HG03432 (cell line): ENCODE measurements around the gene EXTL1.

Experiments
- ATAC-seq: cut with Tn5 transposase; IDR thresholded peaks from one replicate; pipeline ENCODE4 v1.9.1; 2021; ENCODE audit warnings: mild to moderate bottlenecking, moderate library complexity; ENCODE audit not compliant: unreplicated experiment

EXTL1 gene

DNA sequence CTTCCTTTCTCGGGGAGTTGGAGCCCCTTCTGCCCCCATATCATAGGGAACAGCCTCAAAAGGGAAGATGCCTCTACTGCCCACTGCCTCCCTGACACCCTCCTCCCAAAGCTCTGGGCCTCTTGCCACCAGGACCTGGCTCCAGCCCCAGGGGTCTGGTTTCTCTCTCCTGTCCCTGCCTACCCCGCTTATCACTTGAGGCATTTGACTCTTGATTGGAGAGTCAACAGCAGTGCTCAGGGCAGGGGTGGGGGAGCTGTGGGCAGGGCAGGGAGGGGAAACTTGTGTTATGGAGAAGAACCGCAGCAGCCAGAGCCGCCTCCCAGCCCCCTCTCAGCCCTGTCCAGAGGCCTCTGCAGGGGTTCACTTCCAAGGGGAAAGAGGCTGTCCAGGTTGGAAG, 45.3 kb downstream of the EXTL1 start:
- no peak for ATAC-seq

DNA sequence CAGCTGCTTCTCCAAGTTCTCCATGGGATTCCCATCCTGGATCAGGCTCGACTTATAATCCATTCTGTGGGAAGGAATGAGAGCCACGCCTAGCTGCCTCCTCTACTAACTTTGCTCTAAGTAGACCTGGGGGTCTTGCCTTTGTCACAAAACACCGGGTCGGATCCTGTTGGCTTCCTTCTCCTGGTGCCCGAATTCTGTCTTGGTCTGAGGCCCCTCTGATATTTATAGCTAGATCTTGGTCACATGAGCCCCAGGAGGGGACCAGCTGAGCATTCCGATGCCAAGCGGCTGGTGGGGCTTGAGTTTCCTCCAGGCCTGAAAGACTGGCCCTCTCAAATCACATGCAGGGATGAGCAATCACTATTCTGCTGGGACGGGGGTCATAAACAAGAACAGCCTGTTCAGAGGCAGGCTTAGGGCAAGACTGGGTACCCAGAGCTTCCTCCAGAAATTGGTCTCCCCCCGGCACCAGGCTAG, 45.9 kb downstream of the EXTL1 start, which contains the start of gene TRIM63:
TRIM63 (minus strand) TSS at position 199 of the 480 bp plus-strand sequence; CDS start at position 63, 136 bp downstream.
- no peak for ATAC-seq

DNA sequence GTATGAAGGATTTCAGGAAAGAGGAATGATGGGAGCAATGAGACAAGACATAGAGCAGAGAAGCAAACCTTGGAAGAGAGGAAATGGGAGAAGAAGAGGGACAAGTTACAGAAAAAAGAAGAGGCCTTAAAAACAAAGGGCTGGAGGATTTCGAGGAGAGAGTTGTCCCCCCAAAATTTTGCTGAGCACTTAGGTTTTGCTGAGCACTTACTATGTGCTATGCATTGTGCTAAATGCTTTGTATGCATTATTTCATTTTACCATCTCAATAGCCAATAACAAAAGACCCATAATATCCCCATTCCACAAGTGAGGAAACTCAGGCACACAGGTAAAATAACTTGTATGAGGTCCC, 48.3 kb downstream of the EXTL1 start:
- ATAC-seq, result no peak

DNA sequence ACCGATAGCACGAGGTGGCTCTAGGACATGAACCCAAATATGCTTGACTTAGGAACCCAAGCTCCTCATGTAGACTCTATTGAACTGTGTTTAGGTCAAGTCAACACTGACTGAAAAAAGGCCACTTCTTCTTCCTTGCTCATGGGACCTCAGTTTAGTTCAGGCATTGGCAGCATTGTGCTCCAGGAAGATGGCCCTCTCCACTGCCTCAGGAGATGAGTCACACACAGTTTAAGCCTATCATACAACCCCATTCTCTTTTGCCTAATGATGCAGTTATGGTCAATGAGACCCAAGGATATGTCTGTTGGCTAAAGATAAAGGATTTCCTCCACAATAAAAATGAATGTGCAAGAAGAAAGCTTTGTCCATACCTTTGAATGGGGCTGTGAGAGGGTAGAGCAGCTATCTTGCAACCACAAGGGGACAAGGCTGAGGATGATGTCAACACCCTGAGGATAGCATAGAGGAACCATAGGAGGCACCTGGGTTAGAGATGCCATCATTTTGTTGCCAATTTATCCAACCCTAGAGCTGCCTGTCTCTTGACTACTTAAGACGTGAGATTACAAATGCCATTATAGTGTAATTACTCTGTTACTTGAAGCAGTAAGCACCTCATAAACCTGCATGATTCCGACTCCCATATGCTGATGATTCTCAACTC, 48.9 kb downstream of the EXTL1 start:
- no peak for ATAC-seq

DNA sequence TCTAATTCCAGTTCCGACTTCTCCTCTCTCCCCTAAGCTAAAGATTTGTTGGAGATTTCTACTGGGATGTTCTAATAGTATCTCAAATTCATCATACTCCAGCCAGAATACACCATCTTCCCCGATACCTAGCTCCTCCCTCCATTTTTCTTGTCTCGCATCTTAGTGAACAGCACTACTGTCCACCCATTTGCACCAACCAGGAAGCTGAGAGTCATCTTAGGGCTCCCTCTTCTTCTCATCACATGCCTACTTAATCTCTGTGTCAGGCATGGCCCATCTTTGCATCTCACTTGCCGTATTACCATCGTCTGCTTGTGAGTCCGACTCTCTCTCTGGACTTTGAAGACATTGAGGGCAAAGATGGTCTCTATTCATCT, 49.4 kb downstream of the EXTL1 start:
- ATAC-seq, result no peak

DNA sequence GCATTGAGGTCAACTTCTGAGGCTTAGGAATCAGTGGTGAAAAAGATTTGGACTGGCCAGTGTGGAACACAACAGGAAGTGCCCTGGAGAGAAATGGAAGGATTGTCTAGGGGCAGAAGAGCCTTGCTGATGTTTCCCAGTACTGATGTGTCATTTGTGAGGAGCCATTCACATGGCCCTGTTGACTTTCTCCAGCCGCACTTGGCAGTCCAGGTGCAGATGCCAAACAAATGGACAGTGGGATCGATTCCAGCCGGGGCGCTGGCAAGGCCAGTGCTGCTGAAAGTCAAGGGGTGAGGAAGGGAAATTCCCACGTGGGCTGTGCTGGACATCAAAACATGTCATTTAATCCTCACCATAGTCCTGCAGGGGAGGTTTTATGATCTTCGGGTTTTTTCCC, 50.7 kb downstream of the EXTL1 start:
- no peak for ATAC-seq

DNA sequence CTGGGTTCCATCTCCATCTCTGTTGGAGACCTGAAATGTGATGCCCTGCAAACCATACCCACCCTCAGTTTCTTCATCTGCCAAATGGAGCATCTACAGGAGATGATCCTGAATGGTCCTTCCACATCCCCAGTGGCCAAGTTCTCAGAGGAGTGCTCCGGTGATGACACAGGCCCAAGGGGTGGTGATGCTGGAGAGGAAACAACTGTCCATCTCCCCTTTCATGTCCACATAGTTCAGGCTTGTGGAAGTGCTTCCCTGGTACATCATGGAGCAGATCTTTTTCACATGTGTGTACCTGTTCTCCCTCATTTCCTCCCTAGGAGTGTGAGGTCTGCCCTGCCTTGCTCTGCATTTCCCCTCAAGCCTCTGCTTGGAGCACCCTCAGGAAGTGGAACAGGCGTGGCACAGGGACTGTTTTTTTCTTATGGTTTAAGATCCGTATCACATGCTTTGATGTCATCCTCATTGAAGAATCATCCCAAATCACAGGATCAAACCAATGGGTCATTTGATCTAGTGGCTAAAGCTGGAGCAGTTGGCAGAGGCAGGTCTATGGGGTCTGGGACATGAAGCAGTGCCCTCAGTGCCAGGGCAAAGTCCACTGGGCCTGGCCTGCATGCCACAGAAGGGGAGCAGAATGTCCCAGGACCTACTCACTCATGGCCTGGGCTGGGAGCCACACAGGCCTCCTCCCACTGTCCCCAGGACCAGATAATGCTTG, 54.0 kb downstream of the EXTL1 start:
- ATAC-seq, result no peak

DNA sequence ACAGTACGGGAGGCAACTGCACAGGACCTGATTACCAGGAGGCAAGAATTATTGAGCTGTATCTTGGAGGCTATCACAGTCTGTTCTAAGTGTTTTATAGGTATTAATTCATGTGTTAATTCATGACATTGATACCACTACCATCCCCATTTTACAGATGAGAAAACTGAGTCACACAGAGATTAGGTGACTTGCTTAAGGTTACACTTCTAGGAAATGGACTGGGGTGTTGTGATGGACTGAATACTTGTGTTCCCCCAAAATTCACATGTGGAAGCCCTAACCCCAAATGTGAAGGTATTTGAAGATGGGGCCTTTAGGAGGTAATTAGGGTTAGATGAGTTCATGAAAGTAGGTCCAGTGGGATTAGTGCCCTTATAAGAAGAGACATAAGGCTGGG, 55.9 kb downstream of the EXTL1 start:
- no peak for ATAC-seq

DNA sequence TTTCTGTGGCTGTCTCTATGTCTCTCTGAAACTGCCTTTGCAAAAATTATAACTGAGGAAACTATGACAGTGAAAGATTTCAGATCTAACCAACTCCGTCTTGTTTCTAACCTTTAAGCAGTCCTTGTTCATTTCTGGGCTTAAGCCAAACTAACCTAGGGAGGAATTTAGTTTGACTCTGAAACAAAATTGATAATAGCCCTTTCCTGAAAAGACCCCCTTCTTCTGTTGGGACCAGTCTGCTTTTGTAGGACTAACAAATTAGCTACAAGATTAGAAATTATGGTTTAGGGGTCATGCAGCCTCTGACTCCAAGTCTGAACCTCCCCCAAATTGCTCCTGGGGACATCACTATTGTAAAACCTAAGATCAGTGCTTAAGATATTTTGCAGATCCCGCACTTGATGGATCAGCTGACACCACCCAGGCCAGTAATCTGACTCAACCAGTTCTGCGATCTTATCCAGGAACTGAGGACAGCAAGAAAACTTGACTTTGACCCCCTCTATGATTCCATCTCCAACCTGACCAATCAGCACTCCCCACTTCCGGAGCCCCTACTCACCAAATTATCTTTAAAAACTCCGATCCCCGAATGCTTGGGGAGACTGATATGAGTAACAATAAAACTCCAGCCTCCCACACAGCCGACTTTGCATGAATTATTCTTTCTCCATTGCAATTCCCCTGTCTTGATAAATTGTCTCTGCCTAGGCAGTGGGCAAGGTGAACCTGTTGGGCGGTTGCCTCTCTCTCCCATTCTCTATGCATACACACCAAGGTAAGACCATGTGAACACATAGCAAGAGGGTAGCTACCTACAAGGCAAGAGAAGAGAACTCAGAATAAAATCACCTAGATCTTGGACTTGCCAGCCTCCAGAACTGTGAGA, 57.0 kb downstream of the EXTL1 start:
- ATAC-seq, result no peak

DNA sequence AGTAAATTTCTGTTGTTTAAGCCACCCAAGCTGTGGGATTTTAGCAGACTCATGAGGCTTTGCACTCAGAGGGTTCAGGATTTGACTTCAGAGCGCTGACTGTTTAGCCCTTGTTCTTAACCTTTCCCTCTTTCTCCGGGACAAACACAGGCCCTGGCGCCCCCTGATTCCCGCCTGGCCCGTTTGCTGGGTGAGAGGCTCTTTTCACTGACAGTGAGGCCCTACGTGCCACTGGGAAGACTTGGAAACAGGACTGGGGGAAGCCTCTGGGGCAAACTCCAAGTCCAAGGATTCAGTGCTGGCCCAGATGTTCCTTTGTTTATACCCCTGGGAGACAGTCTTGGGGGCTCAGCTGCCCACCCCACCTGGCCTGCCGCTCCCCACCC, 57.6 kb downstream of the EXTL1 start:
- ATAC-seq, result no peak

DNA sequence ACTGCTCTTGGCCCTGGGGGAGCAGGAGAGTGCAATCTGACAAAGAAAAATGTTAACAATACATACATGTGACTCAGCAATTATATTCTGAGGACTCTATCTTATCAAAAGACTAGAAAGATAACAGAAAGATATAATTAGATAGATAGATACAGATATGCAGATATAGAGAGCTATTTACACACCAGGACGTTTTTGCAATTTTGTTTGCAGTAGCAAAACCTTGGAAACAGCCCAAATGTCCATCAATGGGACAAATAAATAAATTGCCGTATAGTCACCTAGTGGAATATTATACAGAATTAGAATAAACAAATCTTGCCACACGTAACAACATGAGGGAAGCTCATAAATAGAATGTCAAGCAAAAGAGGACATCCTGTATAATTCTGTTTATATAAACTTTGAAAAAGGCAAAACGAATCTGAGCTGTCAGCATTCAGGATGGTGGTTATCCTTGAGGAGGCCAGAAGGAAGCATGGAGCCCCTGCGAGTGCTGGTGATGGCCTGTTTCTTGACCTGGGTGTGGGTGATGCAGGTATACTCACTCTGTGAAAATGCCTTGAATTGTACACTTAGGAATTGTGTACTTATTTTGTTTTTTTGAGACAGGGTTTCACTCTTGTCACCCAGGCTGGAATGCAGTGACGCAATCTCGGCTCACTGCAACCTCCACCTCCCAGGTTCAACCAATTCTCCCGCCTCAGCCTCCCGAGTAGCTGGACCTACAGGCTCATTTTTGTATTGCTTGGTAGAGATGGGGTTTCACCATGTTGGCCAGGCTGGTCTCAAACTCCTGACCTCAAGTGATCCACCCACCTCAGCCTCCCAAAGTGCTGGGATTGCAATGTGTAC, 58.6 kb downstream of the EXTL1 start:
- ATAC-seq, result no peak

DNA sequence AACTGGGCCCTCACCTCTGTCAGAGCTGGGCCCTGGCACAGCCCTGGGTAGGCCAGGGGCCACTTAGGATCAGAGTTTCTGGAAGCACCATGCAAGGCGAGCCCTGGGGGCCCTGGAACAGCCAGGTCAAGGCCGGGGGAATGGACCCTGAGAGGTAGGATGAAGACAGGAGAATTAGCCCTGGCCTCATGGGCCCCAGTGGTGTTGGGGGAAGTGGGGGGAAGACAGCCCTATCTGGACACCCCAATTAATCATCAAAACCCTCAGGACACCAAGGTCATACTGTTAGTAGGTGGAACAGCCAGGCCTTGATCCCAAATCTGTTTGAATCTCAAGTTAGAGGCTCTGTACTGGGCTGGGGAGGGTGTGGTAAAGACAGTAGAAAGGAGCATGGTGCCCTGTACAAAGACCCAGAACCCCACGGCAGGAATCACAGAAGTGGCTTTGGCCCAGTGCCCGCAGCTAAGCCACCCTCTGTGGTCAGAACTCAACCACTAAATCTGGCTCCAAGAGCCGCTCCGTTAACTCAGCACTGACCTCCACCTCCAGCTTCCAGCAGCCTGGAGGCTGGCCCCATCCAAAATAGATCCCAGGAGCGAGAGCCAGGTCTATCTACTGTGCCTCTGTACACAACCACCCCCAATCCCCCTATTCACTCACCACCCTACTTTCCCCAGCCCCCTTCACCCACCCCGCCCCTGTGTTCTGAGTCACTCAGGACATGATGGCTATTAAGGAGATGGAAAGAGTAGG, 59.9 kb downstream of the EXTL1 start:
- no peak for ATAC-seq

DNA sequence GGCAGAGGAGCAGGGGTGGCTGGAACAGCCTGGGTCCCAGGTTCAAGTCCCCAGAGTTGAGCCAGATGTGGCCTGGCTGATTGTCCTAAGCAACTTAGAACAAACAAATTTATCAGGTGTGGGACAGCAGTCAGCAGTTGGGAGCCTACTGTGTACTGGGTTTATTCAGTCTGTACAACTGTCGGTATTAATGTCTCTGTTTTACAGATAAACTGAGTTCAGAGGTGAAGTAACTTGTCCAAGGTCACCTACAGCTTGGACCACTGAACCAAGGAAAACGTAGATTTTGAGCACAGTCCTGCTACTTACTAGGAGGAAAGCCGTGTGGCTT, 60.4 kb downstream of the EXTL1 start:
- no peak for ATAC-seq

DNA sequence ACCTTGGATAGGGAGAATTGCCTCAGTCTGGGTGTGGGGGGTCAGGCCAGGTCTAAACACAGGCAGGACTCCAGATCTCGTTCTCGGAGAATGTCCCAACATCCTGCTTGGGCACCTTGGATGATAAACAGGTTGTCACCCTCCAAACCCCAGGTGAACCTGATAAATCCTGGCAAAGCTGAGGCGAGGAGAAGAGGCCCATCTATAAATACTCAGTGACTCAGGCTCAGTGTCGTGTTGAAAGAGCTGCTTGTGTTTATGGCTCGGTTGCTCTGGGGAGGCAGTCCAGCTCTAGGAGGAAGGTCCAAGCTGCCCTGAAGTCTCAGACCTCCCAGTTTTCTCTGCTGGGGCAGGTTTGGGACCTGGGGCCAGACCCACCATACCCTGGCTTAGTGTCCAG, 61.6 kb downstream of the EXTL1 start:
- ATAC-seq, result no peak

DNA sequence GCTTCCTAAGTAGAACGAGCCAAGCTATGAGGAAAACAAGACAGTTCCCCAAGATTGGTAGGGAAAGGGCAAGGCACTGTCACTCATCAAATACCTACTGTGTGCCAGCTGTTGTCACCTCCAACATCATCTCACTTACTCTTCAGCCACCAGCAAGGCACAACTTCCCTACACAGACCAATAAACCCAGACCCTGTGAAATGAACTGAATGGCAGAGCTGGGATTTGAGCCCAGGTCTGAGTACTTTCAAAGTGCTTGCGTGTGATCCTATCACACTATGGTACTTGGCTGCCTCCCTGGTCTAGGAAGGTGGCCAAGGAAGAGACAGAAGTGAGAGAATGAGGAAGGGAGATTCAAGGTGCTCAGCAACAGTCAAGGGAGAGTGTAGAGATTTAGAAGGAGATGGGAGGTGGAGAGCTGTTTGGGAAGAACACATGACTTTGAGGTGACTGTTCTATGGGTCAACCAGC, 62.6 kb downstream of the EXTL1 start:
- ATAC-seq, result no peak

DNA sequence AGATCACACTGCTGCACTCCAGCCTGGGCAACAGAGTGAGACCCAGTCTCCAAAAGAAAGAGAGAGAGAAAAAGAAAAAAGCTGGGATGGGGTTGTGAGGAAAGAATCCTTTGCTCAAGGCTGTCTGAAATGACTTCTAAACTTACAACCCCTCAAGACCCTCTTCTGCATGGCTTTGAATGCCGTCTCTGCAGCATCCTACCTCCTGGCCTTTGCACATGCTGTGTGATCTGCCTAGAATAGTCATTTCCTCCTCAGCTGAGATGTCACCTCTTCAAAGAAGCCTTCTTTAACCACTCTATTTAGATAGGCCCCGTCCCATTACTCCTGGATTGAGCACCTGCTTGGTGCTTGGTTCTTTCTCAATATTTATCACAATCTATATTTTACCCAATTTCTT, 63.3 kb downstream of the EXTL1 start:
- ATAC-seq, result no peak
